C4-2B (cell line): ENCODE results near the gene KLHL2.

Experiments used
- H3K27ac ChIP-seq: fragments of 450-650 bp; 2 replicates; pipeline ENCODE4 v1.5.1; 2017
- CTCF ChIP-seq: fragments of 450-650 bp; conservative IDR thresholded peaks from 2 replicates; pipeline ENCODE4 v1.5.1; 2017; ENCODE audit warnings: mild to moderate bottlenecking
- ZFX ChIP-seq: fragments of 450-650 bp; IDR thresholded peaks from 2 replicates; pipeline ENCODE4 v1.6.1; 2017

The KLHL2 gene

GRCh38 chr4:165301833-165302232, 94.5 kb downstream of the KLHL2 start:
- H3K27ac ChIP-seq: no peak overlapping the region
- TF ChIP-seq ZFX: no peak
- TF ChIP-seq CTCF: no peak

GRCh38 chr4:165302658-165303057, 95.3 kb downstream of the KLHL2 start:
- TF ChIP-seq ZFX (no peak), CTCF (no peak)
- H3K27ac ChIP-seq: no peak overlapping the region

- no peak overlapping the region for H3K27ac ChIP-seq
- TF ChIP-seq ZFX (no peak), CTCF (no peak)
Observed at GRCh38 chr4:165308166-165308565, 100.8 kb downstream of the KLHL2 start.

GRCh38 chr4:165308606-165309005, 101.2 kb downstream of the KLHL2 start:
- H3K27ac ChIP-seq: no peak overlapping the region; the same call in 1 of the 2 replicates
- no peak for TF ChIP-seq ZFX
- no peak for TF ChIP-seq CTCF

- TF ChIP-seq CTCF: no peak
- TF ChIP-seq ZFX: no peak
- no peak overlapping the region for H3K27ac ChIP-seq
Observed at GRCh38 chr4:165309456-165309855, 102.1 kb downstream of the KLHL2 start.

GRCh38 chr4:165312506-165312905, 105.1 kb downstream of the KLHL2 start:
- no peak for TF ChIP-seq CTCF
- no peak for TF ChIP-seq ZFX
- no peak overlapping the region for H3K27ac ChIP-seq

GRCh38 chr4:165319030-165319429, 111.7 kb downstream of the KLHL2 start:
- H3K27ac ChIP-seq: no peak overlapping the region
- TF ChIP-seq ZFX: no peak
- TF ChIP-seq CTCF: no peak
